ENCODE measurements around the gene COMT.

Gene COMT

GRCh38 chr22:19989725-19990067 lies 48.1 kb downstream of the COMT start:
- in situ Hi-C loops (cut with HindIII; ENCODE audit: low pct_ligation_motif_present, low sequenced_read_pairs), result no loop called here

DNA sequence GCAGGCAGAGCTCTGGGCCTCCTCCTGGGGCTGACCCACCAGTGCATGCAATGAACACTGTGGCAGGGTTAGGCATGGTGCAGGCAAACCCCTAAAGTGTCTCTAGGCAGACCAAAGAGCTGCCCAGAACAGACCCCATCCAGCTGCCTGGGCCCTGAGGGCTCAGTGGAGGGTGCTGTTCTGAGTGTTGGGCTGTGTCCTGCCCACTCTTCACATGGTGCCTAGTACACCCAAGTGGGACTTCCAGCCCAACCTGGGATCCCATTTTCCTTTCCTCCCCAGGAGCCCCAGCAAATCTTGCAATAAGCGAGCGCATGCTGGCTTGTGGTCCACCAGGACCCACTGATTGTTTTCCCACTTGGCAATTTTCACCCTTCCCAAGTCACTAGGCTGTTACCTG lies 48.6 kb downstream of the COMT start:
- TF ChIP-seq, protein P1, sequence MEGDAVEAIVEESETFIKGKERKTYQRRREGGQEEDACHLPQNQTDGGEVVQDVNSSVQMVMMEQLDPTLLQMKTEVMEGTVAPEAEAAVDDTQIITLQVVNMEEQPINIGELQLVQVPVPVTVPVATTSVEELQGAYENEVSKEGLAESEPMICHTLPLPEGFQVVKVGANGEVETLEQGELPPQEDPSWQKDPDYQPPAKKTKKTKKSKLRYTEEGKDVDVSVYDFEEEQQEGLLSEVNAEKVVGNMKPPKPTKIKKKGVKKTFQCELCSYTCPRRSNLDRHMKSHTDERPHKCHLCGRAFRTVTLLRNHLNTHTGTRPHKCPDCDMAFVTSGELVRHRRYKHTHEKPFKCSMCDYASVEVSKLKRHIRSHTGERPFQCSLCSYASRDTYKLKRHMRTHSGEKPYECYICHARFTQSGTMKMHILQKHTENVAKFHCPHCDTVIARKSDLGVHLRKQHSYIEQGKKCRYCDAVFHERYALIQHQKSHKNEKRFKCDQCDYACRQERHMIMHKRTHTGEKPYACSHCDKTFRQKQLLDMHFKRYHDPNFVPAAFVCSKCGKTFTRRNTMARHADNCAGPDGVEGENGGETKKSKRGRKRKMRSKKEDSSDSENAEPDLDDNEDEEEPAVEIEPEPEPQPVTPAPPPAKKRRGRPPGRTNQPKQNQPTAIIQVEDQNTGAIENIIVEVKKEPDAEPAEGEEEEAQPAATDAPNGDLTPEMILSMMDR (IDR thresholded peaks at IDR 0.05; ENCODE audit: low read depth, low read length, missing control alignments), result no peak
- H3K27me3 ChIP-seq (replicated peaks), result no peaks in the 10 kb centered on the region
- H3K36me3 ChIP-seq (replicated peaks), result no peaks in the 10 kb centered on the region
- no peak overlapping the region for H3K4me3 ChIP-seq (ENCODE audit: low read depth, low read length)
- DNase-seq, result no peak
- H3K27ac ChIP-seq, result no peak overlapping the region
- in situ Hi-C loops (cut with HindIII; ENCODE audit: low pct_ligation_motif_present, low sequenced_read_pairs), result no loop called here

More at GRCh38 chr22:19989725-19990067, 48.1 kb downstream of the COMT start:
- Histone ChIP-seq H3K36me3 (replicated peaks) (no peaks in the 10 kb centered on the region), H3K27me3 (replicated peaks) (no peaks in the 10 kb centered on the region), H3K27ac (no peak overlapping the region), H3K4me3 (ENCODE audit: low read depth, low read length) (no peak overlapping the region)
- DNase-seq, result no peak
- TF ChIP-seq, protein P1 (IDR thresholded peaks at IDR 0.05; ENCODE audit: low read depth, low read length, missing control alignments), result no peak

DNA sequence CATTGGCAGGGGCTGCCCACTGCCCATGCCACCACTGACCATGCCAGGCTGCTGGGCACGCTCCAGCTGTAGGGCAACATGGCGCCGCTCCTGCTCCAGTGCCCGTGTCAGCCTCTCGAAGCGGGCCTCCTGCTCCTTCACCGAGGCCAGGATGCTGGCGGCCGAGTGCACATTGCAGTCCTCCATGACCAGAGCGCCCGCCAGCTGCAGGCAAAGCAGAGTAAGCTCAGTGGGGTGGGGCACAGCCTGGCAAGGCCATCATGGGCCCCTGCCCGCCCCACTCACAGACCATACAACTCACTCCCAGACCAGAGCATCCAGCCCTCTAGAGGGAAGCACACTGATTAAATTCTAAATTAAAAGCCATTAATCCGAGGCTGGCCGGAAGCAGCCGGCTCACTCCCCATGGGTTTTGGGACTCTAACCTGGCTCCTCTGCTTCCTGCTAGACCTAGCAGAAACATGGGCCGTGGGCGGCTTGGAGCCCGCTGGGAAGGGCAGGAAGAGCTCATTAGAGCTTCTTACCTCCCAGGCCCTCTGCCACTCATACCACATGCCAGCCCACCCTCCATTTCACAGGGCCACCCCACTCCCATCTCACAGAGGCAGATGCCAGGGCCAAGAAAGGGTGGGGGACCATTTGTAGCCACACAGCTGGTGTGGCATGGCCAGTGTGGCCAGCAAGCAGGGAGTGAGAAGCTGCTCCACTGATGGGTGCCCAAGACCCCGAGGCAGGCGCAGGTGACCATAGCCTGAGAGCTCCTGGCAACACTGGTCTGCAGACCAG lies 49.2 kb downstream of the COMT start:
- H3K27ac ChIP-seq, result no peak overlapping the region
- in situ Hi-C loops (cut with HindIII; ENCODE audit: low pct_ligation_motif_present, low sequenced_read_pairs), result no loop called here
- DNase-seq, result no peak

GRCh38 chr22:19991395-19991644 lies 49.7 kb downstream of the COMT start:
- H3K27ac ChIP-seq, result no peak overlapping the region
- in situ Hi-C loops (cut with HindIII; ENCODE audit: low pct_ligation_motif_present, low sequenced_read_pairs), result no loop called here
- no peaks in the 10 kb centered on the region for H3K27me3 ChIP-seq (replicated peaks)
- no peak for DNase-seq
- no peaks in the 10 kb centered on the region for H3K36me3 ChIP-seq (replicated peaks)
- no peak overlapping the region for H3K4me3 ChIP-seq (ENCODE audit: low read depth, low read length)
- TF ChIP-seq, protein P1 (IDR thresholded peaks at IDR 0.05; ENCODE audit: low read depth, low read length, missing control alignments), result no peak

More for the DNA sequence above, 49.2 kb downstream of the COMT start:
- TF ChIP-seq, protein P1 (IDR thresholded peaks at IDR 0.05; ENCODE audit: low read depth, low read length, missing control alignments), result no peak
- Histone ChIP-seq H3K4me3 (ENCODE audit: low read depth, low read length) (no peak overlapping the region), H3K36me3 (replicated peaks) (no peaks in the 10 kb centered on the region), H3K27me3 (replicated peaks) (no peaks in the 10 kb centered on the region)

DNA sequence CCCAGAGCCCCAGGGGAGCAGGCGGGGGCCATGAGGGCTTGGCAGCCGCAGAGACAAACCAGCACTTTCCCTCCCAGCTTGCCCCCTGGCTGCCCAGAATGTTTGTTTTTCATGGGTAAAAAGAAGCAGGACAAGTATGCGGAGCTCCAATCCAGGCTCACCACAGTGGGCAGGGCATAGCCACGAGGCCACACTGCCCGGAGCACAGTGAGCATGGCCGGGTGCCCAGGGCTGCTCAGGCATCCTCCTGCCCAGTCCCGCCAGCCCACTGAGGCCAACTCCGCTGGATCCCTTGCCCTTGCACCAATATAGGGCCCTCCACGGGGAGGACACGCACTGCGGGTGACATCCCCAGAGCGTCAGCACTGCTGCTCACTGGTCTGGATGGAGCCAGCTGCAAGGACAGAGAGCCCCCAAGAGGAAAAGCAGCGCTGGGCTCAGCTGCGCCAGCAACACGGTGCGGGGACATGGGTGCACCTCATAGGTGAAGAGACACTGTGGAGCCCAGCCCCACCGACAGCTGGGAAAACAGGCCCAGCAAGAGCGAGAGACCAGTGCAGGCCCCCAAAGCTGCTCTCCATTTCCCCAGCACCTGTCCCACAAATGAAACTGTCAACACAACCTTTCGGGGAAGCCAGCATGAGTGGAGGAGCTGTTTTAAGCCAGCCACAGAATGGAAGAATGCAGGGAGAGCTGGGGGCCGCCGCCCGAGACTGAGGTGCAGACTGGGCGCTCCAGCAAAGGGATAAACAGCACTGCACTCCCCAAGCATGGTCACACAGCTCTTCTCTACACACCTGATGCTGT lies 50.3 kb downstream of the COMT start:
- no peaks in the 10 kb centered on the region for H3K36me3 ChIP-seq (replicated peaks)
- H3K27me3 ChIP-seq (replicated peaks), result peaks cover under 1% of the 10 kb centered on the region
- TF ChIP-seq, protein P1 (IDR thresholded peaks at IDR 0.05; ENCODE audit: low read depth, low read length, missing control alignments), result no peak
- in situ Hi-C loops (cut with HindIII; ENCODE audit: low pct_ligation_motif_present, low sequenced_read_pairs), result no loop called here
- DNase-seq, result no peak
- H3K4me3 ChIP-seq (ENCODE audit: low read depth, low read length), result no peak overlapping the region
- H3K27ac ChIP-seq, result no peak overlapping the region

Measured in brain microvascular endothelial cell (primary cell).